ENCODE measurements around the gene AGRN.

AGRN gene

DNA sequence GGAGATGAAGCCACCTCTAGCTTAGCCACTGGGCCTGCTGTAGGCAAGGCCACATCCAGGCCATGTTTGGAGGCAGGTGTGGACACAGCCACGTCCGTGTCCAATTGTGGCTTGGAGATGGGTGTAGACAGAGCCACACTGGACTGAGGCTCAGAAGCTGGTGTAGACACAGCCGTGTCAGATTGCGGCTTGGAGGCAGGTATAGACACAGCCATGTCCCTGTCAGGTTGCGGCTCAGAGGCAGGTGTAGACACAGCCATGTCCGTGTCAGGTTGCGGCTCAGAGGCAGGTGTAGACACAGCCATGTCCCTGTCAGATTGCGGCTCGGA, 40.2 kb upstream of the AGRN start:
- no peak overlapping the region for H3K4me3 ChIP-seq (ENCODE audit: low read length)
- TF ChIP-seq, protein P1, sequence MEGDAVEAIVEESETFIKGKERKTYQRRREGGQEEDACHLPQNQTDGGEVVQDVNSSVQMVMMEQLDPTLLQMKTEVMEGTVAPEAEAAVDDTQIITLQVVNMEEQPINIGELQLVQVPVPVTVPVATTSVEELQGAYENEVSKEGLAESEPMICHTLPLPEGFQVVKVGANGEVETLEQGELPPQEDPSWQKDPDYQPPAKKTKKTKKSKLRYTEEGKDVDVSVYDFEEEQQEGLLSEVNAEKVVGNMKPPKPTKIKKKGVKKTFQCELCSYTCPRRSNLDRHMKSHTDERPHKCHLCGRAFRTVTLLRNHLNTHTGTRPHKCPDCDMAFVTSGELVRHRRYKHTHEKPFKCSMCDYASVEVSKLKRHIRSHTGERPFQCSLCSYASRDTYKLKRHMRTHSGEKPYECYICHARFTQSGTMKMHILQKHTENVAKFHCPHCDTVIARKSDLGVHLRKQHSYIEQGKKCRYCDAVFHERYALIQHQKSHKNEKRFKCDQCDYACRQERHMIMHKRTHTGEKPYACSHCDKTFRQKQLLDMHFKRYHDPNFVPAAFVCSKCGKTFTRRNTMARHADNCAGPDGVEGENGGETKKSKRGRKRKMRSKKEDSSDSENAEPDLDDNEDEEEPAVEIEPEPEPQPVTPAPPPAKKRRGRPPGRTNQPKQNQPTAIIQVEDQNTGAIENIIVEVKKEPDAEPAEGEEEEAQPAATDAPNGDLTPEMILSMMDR (conservative IDR thresholded peaks at IDR 0.05; ENCODE audit: low read length) = no peak
- DNase-seq (ENCODE audit: low read depth) = no peak

DNA sequence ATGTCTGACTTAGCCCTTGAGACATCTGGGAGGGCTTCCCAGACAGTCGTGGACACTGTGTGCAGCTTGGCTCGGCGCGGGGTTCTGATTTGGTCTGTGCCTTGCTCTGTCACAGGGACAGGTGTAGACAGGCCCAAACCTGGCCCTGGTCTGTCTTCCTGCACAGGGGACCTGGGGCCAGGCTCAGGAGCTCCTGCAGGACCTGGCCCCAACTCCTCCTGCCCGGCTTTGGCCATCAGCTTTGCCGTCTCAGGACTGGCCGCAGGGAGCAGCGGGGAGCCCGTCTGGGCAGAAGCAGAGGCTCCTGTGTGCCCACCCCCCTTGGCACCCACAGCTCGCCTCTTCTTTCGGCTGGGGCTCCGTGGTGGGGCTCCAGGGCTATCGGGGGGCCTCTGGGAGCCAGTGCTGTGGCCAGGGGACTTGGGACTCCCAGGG, 39.8 kb upstream of the AGRN start:
- DNase-seq (ENCODE audit: low read depth) = no peak
- no peak overlapping the region for H3K4me3 ChIP-seq (ENCODE audit: low read length)
- TF ChIP-seq, protein P1 (conservative IDR thresholded peaks at IDR 0.05; ENCODE audit: low read length) = no peak

DNA sequence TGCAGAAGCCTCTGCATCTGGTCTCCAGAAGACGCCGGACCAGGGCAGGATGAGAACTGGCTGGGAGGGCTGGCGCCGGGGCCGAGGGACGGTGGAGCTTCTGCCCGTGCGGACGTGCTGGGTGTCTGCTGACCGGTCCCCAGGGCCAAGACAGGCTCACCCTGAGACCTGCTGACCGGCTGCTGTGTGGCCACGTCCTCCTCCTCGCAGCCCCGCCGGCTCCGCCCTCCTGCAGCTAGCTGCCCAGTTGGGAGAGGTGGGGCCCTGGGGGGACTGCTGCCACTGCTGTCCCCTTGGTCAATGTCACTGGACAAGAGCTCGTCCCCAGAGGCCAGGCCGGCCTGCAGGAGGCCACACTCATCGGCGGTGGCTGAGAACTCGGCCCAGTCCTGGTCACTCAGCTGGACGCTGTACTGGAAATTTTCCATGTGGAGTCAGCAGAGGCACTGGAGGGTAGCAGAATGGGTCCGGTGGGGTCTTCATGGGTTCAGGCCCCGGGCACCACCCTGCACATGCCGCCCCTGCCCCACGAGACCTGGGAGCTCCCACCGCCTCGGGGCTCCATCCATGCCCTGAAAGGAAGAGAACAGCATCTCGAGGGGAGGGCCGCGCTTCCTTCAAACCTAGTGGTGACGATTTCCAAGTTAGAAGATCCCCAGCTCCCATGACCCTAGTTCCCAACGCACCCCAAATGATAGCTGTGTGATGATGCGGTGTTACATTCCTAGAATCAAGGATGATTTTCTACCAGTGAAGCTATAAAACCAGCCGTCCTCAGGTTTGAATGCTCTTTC, 39.1 kb upstream of the AGRN start:
- H3K4me3 ChIP-seq (ENCODE audit: low read length) = no peak overlapping the region
- TF ChIP-seq, protein P1 (conservative IDR thresholded peaks at IDR 0.05; ENCODE audit: low read length) = no peak
- DNase-seq (ENCODE audit: low read depth) = no peak

DNA sequence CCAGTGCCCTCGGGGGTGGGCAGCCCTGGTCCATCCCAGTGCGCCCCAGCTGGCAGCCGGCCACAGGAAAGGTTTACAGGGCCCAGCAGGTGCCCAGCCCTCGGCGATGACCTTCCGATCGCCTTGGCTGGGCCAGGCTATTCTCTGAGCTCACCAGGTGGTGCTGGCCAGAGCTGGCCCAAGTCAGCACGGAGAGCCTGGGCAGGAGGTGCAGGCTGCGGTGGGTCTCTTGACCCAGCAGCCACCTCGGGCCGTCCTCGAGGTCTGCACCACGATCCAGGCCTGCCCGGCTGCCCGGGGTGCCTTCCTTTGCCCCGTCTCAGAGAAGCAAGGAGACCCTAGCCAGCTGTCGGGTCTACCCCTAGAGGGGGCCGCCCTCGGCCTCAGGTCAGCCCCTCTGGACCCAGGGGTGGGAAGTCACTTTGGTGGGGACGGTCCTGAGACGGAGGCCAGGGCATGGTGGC, 38.4 kb upstream of the AGRN start:
- no peak overlapping the region for H3K4me3 ChIP-seq (ENCODE audit: low read length)
- no peak for DNase-seq (ENCODE audit: low read depth)
- TF ChIP-seq, protein P1 (conservative IDR thresholded peaks at IDR 0.05; ENCODE audit: low read length) = no peak

DNA sequence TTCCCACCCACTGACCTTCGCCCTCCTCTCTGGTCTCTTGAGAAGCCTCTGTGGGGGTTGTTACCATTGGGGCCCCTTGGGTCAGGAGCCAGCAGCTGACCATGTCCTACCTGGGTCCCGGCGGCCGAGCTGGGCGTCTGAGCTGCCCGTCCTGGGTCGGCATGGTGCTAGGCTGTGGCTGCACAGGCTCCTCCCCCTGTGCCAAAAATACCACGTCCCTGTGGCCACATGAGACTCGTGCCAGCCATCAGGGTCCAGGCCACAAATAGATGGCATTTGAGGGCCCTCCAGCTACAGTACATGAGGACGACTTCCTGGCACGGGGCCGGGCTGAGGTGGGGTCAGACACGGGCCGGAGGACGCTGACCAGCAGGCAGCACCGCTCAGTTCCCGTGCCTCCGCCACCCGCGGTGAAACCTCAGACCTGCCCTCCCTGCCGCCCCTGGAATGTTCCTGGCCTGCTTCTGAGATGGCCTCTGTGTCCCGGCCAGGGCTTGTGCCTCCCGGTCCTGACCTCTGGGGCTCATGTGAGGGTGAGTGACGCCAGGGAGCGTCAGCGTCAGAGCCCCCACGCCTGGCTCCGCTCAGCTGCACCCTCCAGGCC, 37.9 kb upstream of the AGRN start, which contains the start of gene PERM1:
PERM1 (minus strand) TSS at position 139 of the 604 bp plus-strand sequence. CDS start 1,064 bp downstream, outside the sequence.
- H3K4me3 ChIP-seq (ENCODE audit: low read length) = no peak within 1 kb of the TSS
- no peak for DNase-seq (ENCODE audit: low read depth)
- TF ChIP-seq, protein P1 (conservative IDR thresholded peaks at IDR 0.05; ENCODE audit: low read length) = no peak

DNA sequence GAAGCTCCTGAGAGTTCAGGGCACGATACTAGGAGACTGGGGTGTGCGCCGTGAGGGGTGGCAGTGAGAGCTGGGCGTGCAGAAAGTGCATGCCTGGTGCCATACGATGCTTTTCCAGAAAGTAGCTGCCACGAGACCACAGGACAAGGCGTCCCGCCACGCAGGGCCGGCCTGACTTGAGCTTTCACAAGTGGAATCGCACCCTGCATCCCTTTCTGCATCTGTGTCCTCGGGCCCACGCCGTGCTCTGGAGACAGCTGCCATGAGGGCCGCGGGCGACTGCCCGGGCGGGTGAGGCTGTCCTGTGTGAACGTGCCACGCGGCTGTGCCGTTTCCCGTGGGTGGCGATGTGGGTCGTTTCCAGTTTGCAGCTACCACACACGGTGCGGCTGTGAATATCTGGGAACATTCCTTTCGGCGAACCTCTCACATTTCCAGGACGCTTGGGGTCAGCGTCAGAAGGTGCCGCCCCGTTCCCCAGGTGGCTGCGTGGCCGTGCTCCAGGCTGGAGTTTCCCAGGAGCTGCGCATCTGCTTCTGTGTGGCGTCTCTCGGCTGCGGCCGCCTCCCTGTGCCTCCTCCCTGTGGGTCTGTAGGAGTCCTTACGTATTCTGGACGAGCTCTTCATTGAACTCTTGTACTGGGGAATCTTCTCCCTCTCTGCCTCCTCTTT, 37.0 kb upstream of the AGRN start:
- no peak for DNase-seq (ENCODE audit: low read depth)
- H3K4me3 ChIP-seq (ENCODE audit: low read length) = no peak overlapping the region
- TF ChIP-seq, protein P1 (conservative IDR thresholded peaks at IDR 0.05; ENCODE audit: low read length) = no peak
